ENCODE measurements around the gene GOLGA8M.
"Not testable (repeated sequence)": the region's sequence is repeated elsewhere in the genome, so short reads cannot be mapped to it uniquely, and the experiment has no call there.

The GOLGA8M gene

DNA sequence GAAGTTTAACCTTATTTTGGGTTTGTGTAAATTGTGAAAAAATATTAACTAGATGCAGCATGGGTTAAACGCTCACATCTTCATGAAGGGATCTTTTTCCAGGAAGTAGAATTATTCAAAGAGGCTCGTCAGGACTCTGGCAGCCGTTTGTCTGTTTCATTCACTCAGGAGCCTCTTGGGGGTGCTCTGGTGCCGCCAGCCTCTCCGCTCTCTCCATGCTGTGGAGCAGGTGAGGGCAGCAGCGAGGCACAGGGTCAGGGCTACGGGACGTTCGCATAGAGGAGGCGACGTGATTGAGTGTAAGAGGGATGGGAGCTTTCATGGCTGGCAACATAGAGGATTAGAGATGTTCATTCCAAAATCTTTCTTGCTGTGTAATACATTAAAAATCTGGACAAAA is 48.5 kb downstream of the GOLGA8M start:
- not testable (repeated sequence) for H3K36me3 ChIP-seq (ENCODE audit: control insufficient read depth in 1 of 2, insufficient read depth in 2 of 2, low read length in 2 of 2); H3K27ac ChIP-seq (ENCODE audit: low read depth, low read length); H3K9me3 ChIP-seq (ENCODE audit: control insufficient read depth in 1 of 2, low read length in 2 of 2); H3K27me3 ChIP-seq (ENCODE audit: control insufficient read depth in 1 of 2, insufficient read depth in 2 of 2, low read length in 2 of 2); H3K9ac ChIP-seq (ENCODE audit: low read depth in 1 of 2, low read length in 2 of 2); H3K4me3 ChIP-seq (ENCODE audit: low read depth in 1 of 2, low read length in 2 of 2); H3K4me1 ChIP-seq (ENCODE audit: control insufficient read depth in 1 of 2, insufficient read depth in 2 of 2, low read length in 2 of 2)

DNA sequence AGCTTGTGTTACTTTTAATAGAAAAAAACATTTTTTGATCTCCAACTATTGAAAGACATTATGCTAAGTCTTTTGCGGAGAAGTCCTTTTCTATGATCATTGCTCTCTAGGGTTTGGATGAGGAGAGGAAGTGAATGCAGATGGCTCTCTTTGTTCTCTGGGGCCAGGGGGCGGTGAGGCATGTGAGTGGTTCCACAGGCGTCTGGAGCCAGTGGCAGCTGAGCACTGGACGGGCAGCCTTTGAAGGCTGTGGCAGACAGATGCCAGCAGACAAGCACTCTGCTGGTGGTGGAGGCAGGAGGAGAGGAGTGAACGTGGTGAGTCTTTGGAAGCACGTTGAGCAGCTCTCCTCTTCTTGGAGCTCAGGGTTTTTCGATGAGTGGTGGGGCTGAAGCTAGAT is 51.5 kb downstream of the GOLGA8M start:
- H3K27ac ChIP-seq (ENCODE audit: low read depth, low read length); H3K4me3 ChIP-seq (ENCODE audit: low read depth in 1 of 2, low read length in 2 of 2); H3K27me3 ChIP-seq (ENCODE audit: control insufficient read depth in 1 of 2, insufficient read depth in 2 of 2, low read length in 2 of 2); H3K9ac ChIP-seq (ENCODE audit: low read depth in 1 of 2, low read length in 2 of 2); H3K9me3 ChIP-seq (ENCODE audit: control insufficient read depth in 1 of 2, low read length in 2 of 2); H3K36me3 ChIP-seq (ENCODE audit: control insufficient read depth in 1 of 2, insufficient read depth in 2 of 2, low read length in 2 of 2); H3K4me1 ChIP-seq (ENCODE audit: control insufficient read depth in 1 of 2, insufficient read depth in 2 of 2, low read length in 2 of 2): not testable (repeated sequence)

DNA sequence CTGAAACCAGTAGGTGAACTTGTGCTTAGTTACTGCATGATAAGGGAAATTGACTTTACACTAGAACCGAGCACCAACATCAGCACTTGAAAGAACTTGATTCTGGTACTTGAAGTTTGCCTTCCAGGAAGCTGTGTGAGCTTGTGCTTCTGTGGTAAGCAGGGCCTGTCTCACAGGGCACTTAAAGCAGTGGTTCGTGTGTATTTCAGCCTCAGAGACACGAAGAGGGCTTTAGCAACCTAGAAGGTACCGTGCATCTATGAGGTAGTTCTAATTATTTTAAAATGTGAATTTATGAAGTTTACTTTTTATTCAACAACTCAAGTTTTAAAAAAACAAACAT is 56.2 kb downstream of the GOLGA8M start:
- not testable (repeated sequence) for H3K9ac ChIP-seq (ENCODE audit: low read depth in 1 of 2, low read length in 2 of 2); H3K27ac ChIP-seq (ENCODE audit: low read depth, low read length); H3K9me3 ChIP-seq (ENCODE audit: control insufficient read depth in 1 of 2, low read length in 2 of 2); H3K4me1 ChIP-seq (ENCODE audit: control insufficient read depth in 1 of 2, insufficient read depth in 2 of 2, low read length in 2 of 2); H3K36me3 ChIP-seq (ENCODE audit: control insufficient read depth in 1 of 2, insufficient read depth in 2 of 2, low read length in 2 of 2); H3K4me3 ChIP-seq (ENCODE audit: low read depth in 1 of 2, low read length in 2 of 2); H3K27me3 ChIP-seq (ENCODE audit: control insufficient read depth in 1 of 2, insufficient read depth in 2 of 2, low read length in 2 of 2)

DNA sequence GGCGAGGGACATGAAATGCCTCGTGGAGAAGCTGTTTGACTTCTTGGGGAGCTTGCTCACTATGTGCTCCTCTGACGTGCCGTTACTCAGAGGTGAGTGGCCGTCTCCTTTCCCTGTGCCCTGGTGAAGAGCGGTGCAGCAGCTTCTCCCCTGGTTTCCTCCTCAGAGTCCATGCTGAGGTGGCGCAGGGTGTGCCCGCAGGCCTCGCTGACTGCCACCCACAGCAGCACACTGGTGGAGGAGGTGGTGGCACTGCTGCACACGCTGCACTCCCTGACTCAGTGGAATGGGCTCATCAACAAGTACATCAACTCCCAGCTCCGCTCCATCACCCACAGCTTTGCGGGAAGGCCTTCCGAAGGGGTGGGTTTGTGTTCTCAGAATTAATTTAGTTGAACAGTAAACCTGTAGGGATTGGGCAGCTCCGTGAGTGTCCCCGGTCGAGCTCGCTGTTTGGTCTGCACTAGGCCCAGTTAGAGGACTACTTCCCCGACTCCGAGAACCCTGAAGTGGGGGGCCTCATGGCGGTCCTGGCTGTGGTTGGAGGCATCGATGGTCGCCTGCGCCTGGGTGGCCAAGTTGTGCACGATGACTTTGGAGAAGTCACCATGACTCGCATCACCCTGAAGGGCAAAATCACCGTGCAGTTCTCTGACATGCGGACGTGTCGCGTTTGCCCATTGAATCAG is 56.7 kb downstream of the GOLGA8M start:
- not testable (repeated sequence) for H3K4me1 ChIP-seq (ENCODE audit: control insufficient read depth in 1 of 2, insufficient read depth in 2 of 2, low read length in 2 of 2); H3K9me3 ChIP-seq (ENCODE audit: control insufficient read depth in 1 of 2, low read length in 2 of 2); H3K4me3 ChIP-seq (ENCODE audit: low read depth in 1 of 2, low read length in 2 of 2); H3K9ac ChIP-seq (ENCODE audit: low read depth in 1 of 2, low read length in 2 of 2); H3K27me3 ChIP-seq (ENCODE audit: control insufficient read depth in 1 of 2, insufficient read depth in 2 of 2, low read length in 2 of 2); H3K27ac ChIP-seq (ENCODE audit: low read depth, low read length); H3K36me3 ChIP-seq (ENCODE audit: control insufficient read depth in 1 of 2, insufficient read depth in 2 of 2, low read length in 2 of 2)

DNA sequence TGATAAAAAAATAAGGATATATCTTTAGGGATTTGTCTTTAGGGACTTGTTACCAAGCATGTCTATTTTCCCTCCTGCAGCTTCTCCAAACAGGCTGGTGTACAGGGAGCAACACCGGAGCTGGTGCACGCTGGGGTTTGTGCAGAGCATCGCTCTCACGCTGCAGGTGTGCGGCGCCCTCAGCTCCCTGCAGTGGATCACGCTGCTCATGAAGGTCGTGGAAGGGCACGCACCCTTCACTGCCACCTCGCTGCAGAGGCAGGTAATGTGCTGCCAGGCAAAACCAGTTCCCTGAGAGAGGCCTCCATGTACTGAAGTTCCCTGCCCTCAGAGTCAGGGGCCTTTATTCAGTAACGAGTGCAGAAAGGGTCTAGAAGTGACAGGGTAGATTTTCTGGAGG is 58.0 kb downstream of the GOLGA8M start:
- H3K27me3 ChIP-seq (ENCODE audit: control insufficient read depth in 1 of 2, insufficient read depth in 2 of 2, low read length in 2 of 2); H3K9ac ChIP-seq (ENCODE audit: low read depth in 1 of 2, low read length in 2 of 2); H3K4me3 ChIP-seq (ENCODE audit: low read depth in 1 of 2, low read length in 2 of 2); H3K27ac ChIP-seq (ENCODE audit: low read depth, low read length); H3K36me3 ChIP-seq (ENCODE audit: control insufficient read depth in 1 of 2, insufficient read depth in 2 of 2, low read length in 2 of 2); H3K4me1 ChIP-seq (ENCODE audit: control insufficient read depth in 1 of 2, insufficient read depth in 2 of 2, low read length in 2 of 2); H3K9me3 ChIP-seq (ENCODE audit: control insufficient read depth in 1 of 2, low read length in 2 of 2): not testable (repeated sequence)

DNA sequence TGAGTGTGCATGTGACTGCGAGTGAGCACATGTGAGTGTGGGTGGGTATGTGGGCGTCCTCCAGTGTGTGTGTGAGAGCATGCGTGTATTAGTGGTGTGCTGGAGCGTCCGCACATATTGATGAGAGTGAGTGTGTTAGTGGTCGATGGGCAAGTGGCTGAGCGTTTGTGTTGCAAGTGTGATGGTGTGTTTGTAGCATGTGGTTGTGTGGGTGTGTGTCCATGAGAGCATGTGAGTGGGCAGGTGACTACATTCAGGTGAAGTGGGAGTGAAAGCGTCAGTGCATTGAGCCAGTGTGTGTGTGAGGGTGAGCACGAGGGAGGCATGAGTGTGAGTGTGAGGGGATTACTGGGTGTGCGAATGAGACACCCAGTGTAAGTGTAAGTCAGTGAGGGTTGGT is 59.7 kb downstream of the GOLGA8M start:
- H3K27ac ChIP-seq (ENCODE audit: low read depth, low read length); H3K4me1 ChIP-seq (ENCODE audit: control insufficient read depth in 1 of 2, insufficient read depth in 2 of 2, low read length in 2 of 2); H3K9me3 ChIP-seq (ENCODE audit: control insufficient read depth in 1 of 2, low read length in 2 of 2); H3K4me3 ChIP-seq (ENCODE audit: low read depth in 1 of 2, low read length in 2 of 2); H3K9ac ChIP-seq (ENCODE audit: low read depth in 1 of 2, low read length in 2 of 2); H3K36me3 ChIP-seq (ENCODE audit: control insufficient read depth in 1 of 2, insufficient read depth in 2 of 2, low read length in 2 of 2); H3K27me3 ChIP-seq (ENCODE audit: control insufficient read depth in 1 of 2, insufficient read depth in 2 of 2, low read length in 2 of 2): not testable (repeated sequence)

Data from duodenal mucosa (tissue), 2 donors.